HCT116 (cell line): Measurements from ENCODE around the gene CHCHD5. TPM values are rescaled to one million over a fixed set of nuclear protein-coding genes. Genes with fewer than 3 reads are reported as not detected.

Experiments
- ATAC-seq: fragments of 200-7000 bp; cut with Tn5 transposase; 2 replicates; pipeline ENCODE4 v1.9.1; 2020; ENCODE audit warnings: mild to moderate bottlenecking, moderate library complexity
- BruUV-seq: library from RNA; stranded (reverse); fragments of 400-500 nt; replicated peaks from 2 replicates; lab custom pipeline; 2021; lab: Mats Ljungman, UMichigan
- CTCF ChIA-PET: fragments of 300-600 bp; sonication (Branson Sonifier 250); formaldehyde crosslinking; loops from one replicate; lab custom pipeline; 2021; ENCODE audit warnings: antibody characterized with exemption; lab: Charles Lee
- POLR2A ChIA-PET: fragments of 300-600, 350-600 bp; sonication (Branson Sonifier 250); formaldehyde crosslinking; loops from one replicate; lab custom pipeline; 2021; ENCODE audit warnings: antibody characterized with exemption; lab: Charles Lee
- RAD21 ChIA-PET, 2 experiments: fragments of 300-600 bp; sonication (Branson Sonifier 250); formaldehyde crosslinking; loops; one replicate each; lab custom pipeline; 2023; ENCODE audit warnings: low total read pairs in 2 of 2; ENCODE audit not compliant: uncharacterized antibody in 2 of 2, unreplicated experiment in 2 of 2, low non-redundant PET in 1 of 2; lab: Charles Lee
- DNase-seq: peaks from one replicate; pipeline ENCODE4 v3.0.0-alpha.2; 2010; ENCODE audit warnings: low read depth, low spot score
- H2AFZ ChIP-seq: fragments of 200-600 bp; shearing (Covaris generic), sonication (generic); 2 replicates; pipeline ENCODE4 v1.6.1; 2017; ENCODE audit warnings: low read depth, mixed run types, mixed read lengths, antibody characterized with exemption, low read length; ENCODE audit not compliant: poor library complexity, severe bottlenecking
- H3K27ac ChIP-seq: 2 replicates; pipeline ENCODE4 v1.5.1; 2012; ENCODE audit warnings: low read depth, low read length
- H3K27me3 ChIP-seq: fragments of 200-600 bp; sonication (generic); 2 replicates; pipeline ENCODE4 v1.6.1; 2016; ENCODE audit warnings: mixed run types, low read length, mixed read lengths; ENCODE audit not compliant: insufficient read depth
- H3K36me3 ChIP-seq, 2 experiments: fragments of 200-500 bp in 1 of 2; fragments of 200-600 bp in 1 of 2; sonication (Bioruptor generic) in 1 of 2; sonication (generic) in 1 of 2; 2 replicates each; pipeline versions ENCODE4 v1.5.1 to v1.6.1; 2014 to 2016; ENCODE audit warnings: low read length in 2 of 2, inconsistent platforms in 1 of 2, mixed read lengths in 1 of 2, mixed run types in 1 of 2; ENCODE audit not compliant: insufficient read depth in 2 of 2, control insufficient read depth in 1 of 2
- H3K4me1 ChIP-seq, 2 experiments: fragments of 200-600 bp in 1 of 2; sonication (generic) in 1 of 2; 2 replicates each; pipeline versions ENCODE4 v1.5.1 to v1.6.1; 2012 to 2017; ENCODE audit warnings: low read length in 2 of 2, inconsistent platforms in 1 of 2, mild to moderate bottlenecking in 1 of 2, mixed read lengths in 1 of 2, mixed run types in 1 of 2, moderate library complexity in 1 of 2; ENCODE audit not compliant: insufficient read depth in 2 of 2, control insufficient read depth in 1 of 2
- H3K4me2 ChIP-seq: fragments of 200-600 bp; sonication (generic); 2 replicates; pipeline ENCODE4 v1.6.1; 2017; ENCODE audit warnings: mixed run types, low read length, mixed read lengths
- H3K4me3 ChIP-seq, 2 experiments: fragments of 200-600 bp in 1 of 2; sonication (generic) in 1 of 2; replicated peaks in 1 of 2; 2 replicates each; pipeline ENCODE4 v1.5.1; 2011 to 2016; ENCODE audit warnings: low read length in 2 of 2, control low read depth in 1 of 2, low read depth in 1 of 2, mild to moderate bottlenecking in 1 of 2, mixed read lengths in 1 of 2, mixed run types in 1 of 2
- H3K79me2 ChIP-seq: fragments of 200-600 bp; sonication (generic); 2 replicates; pipeline ENCODE4 v1.6.1; 2017; ENCODE audit warnings: mild to moderate bottlenecking, mixed run types, low read length, moderate library complexity, mixed read lengths; ENCODE audit not compliant: insufficient read depth
- H3K9ac ChIP-seq: fragments of 200-600 bp; sonication (generic); 2 replicates; pipeline ENCODE4 v1.6.1; 2016; ENCODE audit warnings: low read length, mixed read lengths
- H3K9me2 ChIP-seq: fragments of 200-600 bp; sonication (generic), shearing (Covaris generic); 2 replicates; pipeline ENCODE4 v1.6.1; 2017; ENCODE audit warnings: mixed run types, mild to moderate bottlenecking, moderate library complexity; ENCODE audit not compliant: insufficient read depth
- H3K9me3 ChIP-seq, 2 experiments: fragments of 200-500 bp in 1 of 2; fragments of 200-600 bp in 1 of 2; sonication (Bioruptor generic) in 1 of 2; sonication (generic) in 1 of 2; 2 replicates each; pipeline ENCODE4 v1.6.1; 2014 to 2017; ENCODE audit warnings: low read length in 2 of 2, mixed read lengths in 2 of 2, inconsistent platforms in 1 of 2, low read depth in 1 of 2, mild to moderate bottlenecking in 1 of 2, mixed run types in 1 of 2, moderate library complexity in 1 of 2; ENCODE audit not compliant: control insufficient read depth in 1 of 2, insufficient read depth in 1 of 2
- H4K20me1 ChIP-seq: fragments of 200-600 bp; sonication (generic), shearing (Covaris generic); 2 replicates; pipeline ENCODE4 v1.6.1; 2017; ENCODE audit warnings: mixed run types, mild to moderate bottlenecking, moderate library complexity; ENCODE audit not compliant: insufficient read depth
- CTCF ChIP-seq, 3 experiments: fragments of 200-600 bp in 1 of 3; sonication (generic) in 1 of 3; IDR thresholded peaks in 2 of 3; conservative IDR thresholded peaks in 1 of 3; 2 replicates each; pipeline ENCODE4 v1.5.1; 2012 to 2017; ENCODE audit warnings: low read depth in 2 of 3, low read length in 2 of 3, antibody characterized with exemption in 1 of 3, borderline replicate concordance in 1 of 3, control low read depth in 1 of 3, mild to moderate bottlenecking in 1 of 3, mixed read lengths in 1 of 3, mixed run types in 1 of 3, moderate library complexity in 1 of 3; ENCODE audit not compliant: insufficient read depth in 1 of 3
- ELF1 ChIP-seq: IDR thresholded peaks from 2 replicates; pipeline ENCODE4 v1.6.1; 2012; ENCODE audit warnings: low read depth, borderline replicate concordance
- JUND ChIP-seq: IDR thresholded peaks from 2 replicates; pipeline ENCODE4 v1.6.1; 2012
- POLR2AphosphoS5 ChIP-seq: IDR thresholded peaks from 2 replicates; pipeline ENCODE4 v1.6.1; 2011; ENCODE audit warnings: mild to moderate bottlenecking, low read depth, low read length, moderate library complexity
- RAD21 ChIP-seq: IDR thresholded peaks from 2 replicates; pipeline ENCODE4 v1.6.1; 2012; ENCODE audit warnings: low read depth, mild to moderate bottlenecking
- SP1 ChIP-seq: IDR thresholded peaks from 2 replicates; pipeline ENCODE4 v1.6.1; 2012; ENCODE audit warnings: low read depth
- SRF ChIP-seq: IDR thresholded peaks from 2 replicates; pipeline ENCODE4 v1.6.1; 2012; ENCODE audit warnings: low read depth
- ZFX ChIP-seq: fragments of 450-650 bp; IDR thresholded peaks from 2 replicates; pipeline ENCODE4 v1.6.1; 2017
- intact Hi-C: fragments of 100-400 bp; cut with micrococcal nuclease; formaldehyde crosslinking; loops from 2 replicates; pipeline ENCODE4 v1.10.0; 2022
- total RNA-seq: library from RNA; stranded (reverse); gene quantifications from one replicate; pipeline ENCODE4 v1.2.1, GENCODE V29; 2021; ENCODE audit not compliant: unreplicated experiment

The CHCHD5 gene
- total RNA-seq, 1 experiment from 2014 or later, result 49.8 TPM

DNA sequence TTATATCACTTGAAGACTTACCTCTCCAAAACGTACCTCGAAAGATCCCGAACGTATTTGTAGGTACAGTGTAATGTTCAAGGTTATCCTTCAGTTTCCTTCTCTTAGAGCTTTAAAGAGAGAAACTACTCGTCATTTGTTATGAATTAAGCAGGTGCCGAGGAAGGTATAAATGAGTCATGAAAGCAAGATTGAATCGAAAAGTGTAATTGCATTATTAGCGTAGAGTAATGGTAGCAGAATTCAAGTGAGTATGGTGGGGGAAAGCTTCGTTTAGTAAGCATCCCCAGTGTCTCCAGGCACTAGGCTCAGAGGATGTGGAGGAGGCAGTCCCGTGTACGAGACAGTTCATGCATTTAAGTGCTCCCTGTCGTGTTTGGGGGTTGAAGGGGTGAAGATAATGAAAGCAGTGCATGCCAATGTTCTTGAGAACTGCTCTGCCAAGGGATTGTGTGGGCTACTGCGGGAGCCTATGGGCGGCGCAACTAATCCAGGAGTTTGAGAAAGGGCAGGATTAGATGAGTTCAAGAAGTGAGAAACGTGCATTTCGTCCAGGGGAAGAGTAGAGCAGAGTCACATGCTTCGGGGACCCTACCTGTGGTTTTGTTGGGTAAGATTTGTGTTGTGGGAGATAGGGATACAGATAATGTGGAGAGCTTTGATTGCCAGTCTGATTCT, 41.3 kb upstream of the CHCHD5 start:
- H3K9ac ChIP-seq, result peak overlapping the region; percentile 92

More for the DNA sequence above, 41.3 kb upstream of the CHCHD5 start:
- Histone ChIP-seq H3K4me1 (peaks cover 5 to 15% of the 10 kb centered on the region in 2 experiments), H3K4me3 (peak overlapping the region; percentile 93), H4K20me1 (peaks cover 8% of the 10 kb centered on the region; the same call in 1 of the 2 replicates), H3K9me2 (no peaks in the 10 kb centered on the region), H3K4me2 (peak overlapping the region; percentile 93), H3K27ac (peak overlapping the region; percentile 65), H3K27me3 (no peaks in the 10 kb centered on the region), H2AFZ (no peak overlapping the region), H3K79me2 (peaks cover 58% of the 10 kb centered on the region), H3K36me3 (peaks cover 17 to 19% of the 10 kb centered on the region in 2 experiments), H3K9me3 (no peaks in the 10 kb centered on the region)
- ATAC-seq, result no peak; the same call in 1 of the 2 replicates
- ChIA-PET CTCF (no interaction called here), POLR2A (no interaction called here), RAD21 (no interaction called here)
- TSS peak; percentile 61 for BruUV-seq
- peak; percentile 13 for DNase-seq
- TF ChIP-seq CTCF (IDR thresholded peaks at IDR 0.05 in 2 of 3, conservative IDR thresholded peaks at IDR 0.05 in 1 of 3; ENCODE audit: borderline replicate concordance in 1 of 3, insufficient read depth in 1 of 3, low read depth in 2 of 3, low read length in 2 of 3), result 0 out of 6 replicates have a peak, but pooled peaks of 1 of the 3 experiments have one; percentile 6
- TF ChIP-seq SRF, result no peak
- TF ChIP-seq SP1, result no peak
- no peak for TF ChIP-seq JUND
- TF ChIP-seq POLR2AphosphoS5, result no peak; the same call in 1 of the 2 replicates
- no peak for TF ChIP-seq ELF1
- TF ChIP-seq ZFX, result no peak
- peak; percentile 19 for TF ChIP-seq RAD21
- intact Hi-C loops, result loop anchor here (5.0 kb wide), 2 partner anchors 61 to 486 kb away; partner anchors contain the start of genes TMEM87B and TTL
